Heart left ventricle (tissue), 13 donors: ENCODE results near the gene MCF2L.

Experiments
- CTCF ChIP-seq, 12 donors: fragments of 200-600 bp; sonication (generic) in 4 of 12; IDR thresholded peaks; one replicate each; pipeline versions ENCODE4 v1.5.0 to v1.8.0; 2018 to 2022; ENCODE audit warnings: antibody characterized with exemption in 12 of 12, mild to moderate bottlenecking in 5 of 12
- POLR2A ChIP-seq, 2 donors: fragments of 450-650 bp; IDR thresholded peaks; one replicate each; pipeline ENCODE4 v1.6.1; 2017; ENCODE audit warnings: antibody characterized with exemption in 2 of 2, mild to moderate bottlenecking in 2 of 2, moderate library complexity in 2 of 2
- donor health status: ischemic (EF 13 %, LVEDD 7.1; RV severe dilation, severe dysfunction).
- donor health status: DM: no; HTN: yes; CAD: no.
- donor health status: DM: no; HTN: no; CAD: no.
- donor health status: ischemic (EF 25% LVEDD 6.9; RV normal size, moderate dysfunction).
- donor health status: ischemic (EF 25% LVEDD 5.7; RV mildly dilated, moderate dysfunction).
- donor health status: ischemic (EF 35%, LVEDD 5.7; RV mildly dilated, moderate dysfunction).
- donor health status: nonischemic (EF 11% LVEDD 7.7; RV severe dilation, severe dysfunction).
- donor health status: DM: yes; HTN: yes; CAD: no.
- donor health status: PGD.
- donor health status: ischemic (EF 29% LVEDD 5.4; RV normal size, mild dysfunction).
- donor health status: nonischemic (EF 23%, LVEDD 6.1; RV moderate dilation, normal function).

GRCh38 chr13:113092776-113093579, 124.0 kb downstream of the MCF2L start:
- TF ChIP-seq CTCF (IDR thresholded peaks at IDR 0.05), result no peak
- no peak for TF ChIP-seq POLR2A (IDR thresholded peaks at IDR 0.05)
